Activated T-helper 1 cell treated with anti-CD3 and anti-CD28 coated beads, Interleukin-12 subunit alpha, Interleukin-12 subunit beta, Interleukin-2, Interleukin-4 antibody, amounts not matched to agents 30 ng/mL and 10 ng/mL and 1 ng/mL, durations not matched to agents 14 hours and 24 hours and 36 hours (primary cell): ENCODE data around the gene WNK2. TPM values are rescaled to one million over a fixed set of nuclear protein-coding genes. Genes with fewer than 3 reads are reported as not detected.

Source experiments
- DNase-seq: peaks from one replicate; pipeline ENCODE4 v3.0.0; 2021; ENCODE audit warnings: low spot score
- H3K27ac Mint-ChIP-seq: one replicate; pipeline ENCODE4 v1.8.0; 2021; ENCODE audit warnings: mild to moderate bottlenecking, mixed read lengths
- H3K27me3 Mint-ChIP-seq: one replicate; pipeline ENCODE4 v1.8.0; 2022; ENCODE audit warnings: mild to moderate bottlenecking, moderate library complexity, mixed read lengths; ENCODE audit not compliant: insufficient read depth
- H3K36me3 Mint-ChIP-seq: one replicate; pipeline ENCODE4 v1.8.0; 2021; ENCODE audit warnings: low read depth, mixed read lengths
- H3K4me1 Mint-ChIP-seq: one replicate; pipeline ENCODE4 v1.8.0; 2021; ENCODE audit warnings: low read depth, mixed read lengths
- H3K4me3 Mint-ChIP-seq: one replicate; pipeline ENCODE4 v1.8.0; 2021; ENCODE audit warnings: mild to moderate bottlenecking, moderate library complexity, mixed read lengths
- H3K9me3 Mint-ChIP-seq: one replicate; pipeline ENCODE4 v1.8.0; 2021; ENCODE audit warnings: mixed read lengths
- intact Hi-C: fragments of 100-400 bp; cut with micrococcal nuclease; formaldehyde crosslinking; loops from one replicate; pipeline ENCODE4 v1.15.1; 2024
- total RNA-seq: library from RNA; stranded (reverse); gene quantifications from 2 replicates; pipeline ENCODE4 v1.2.3, GENCODE V29; 2022

The WNK2 gene
- total RNA-seq, 1 donor from 2014 or later, result 3.0 TPM

DNA sequence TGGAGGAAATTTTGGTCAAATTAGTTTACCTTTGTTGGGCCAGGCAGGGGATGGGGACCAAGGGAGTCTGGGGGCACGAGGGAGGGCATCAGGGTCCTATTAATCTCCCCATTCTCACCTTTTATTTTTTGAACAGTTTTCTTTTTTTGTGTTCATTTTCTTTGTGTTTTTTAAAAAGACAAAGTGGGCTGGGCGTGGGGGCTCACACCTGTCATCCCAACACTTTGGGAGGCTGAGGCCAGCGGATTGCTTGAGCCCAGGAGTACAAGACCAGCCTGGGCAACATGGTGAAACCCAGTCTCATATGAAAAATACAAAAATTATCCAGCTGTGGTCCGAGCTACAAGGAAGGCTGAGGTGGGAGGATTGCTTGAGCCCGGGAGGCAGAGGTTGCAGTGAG is 103.7 kb downstream of the WNK2 start:
- no peaks in the 10 kb centered on the region for H3K9me3 Mint-ChIP-seq
- peaks cover 10% of the 10 kb centered on the region for H3K27me3 Mint-ChIP-seq
- DNase-seq, result no peak
- H3K4me3 Mint-ChIP-seq, result no peak overlapping the region
- no peak overlapping the region for H3K27ac Mint-ChIP-seq
- no peaks in the 10 kb centered on the region for H3K4me1 Mint-ChIP-seq
- no peaks in the 10 kb centered on the region for H3K36me3 Mint-ChIP-seq
- intact Hi-C loops, result no loop called here

- DNase-seq, result no peak
- no peak overlapping the region for H3K27ac Mint-ChIP-seq
- H3K9me3 Mint-ChIP-seq, result no peaks in the 10 kb centered on the region
- no peak overlapping the region for H3K4me3 Mint-ChIP-seq
- no peaks in the 10 kb centered on the region for H3K4me1 Mint-ChIP-seq
- intact Hi-C loops, result no loop called here
- no peaks in the 10 kb centered on the region for H3K36me3 Mint-ChIP-seq
- peaks cover 6% of the 10 kb centered on the region for H3K27me3 Mint-ChIP-seq
Measured at GRCh38 chr9:93288341-93288740, 104.4 kb downstream of the WNK2 start.

DNA sequence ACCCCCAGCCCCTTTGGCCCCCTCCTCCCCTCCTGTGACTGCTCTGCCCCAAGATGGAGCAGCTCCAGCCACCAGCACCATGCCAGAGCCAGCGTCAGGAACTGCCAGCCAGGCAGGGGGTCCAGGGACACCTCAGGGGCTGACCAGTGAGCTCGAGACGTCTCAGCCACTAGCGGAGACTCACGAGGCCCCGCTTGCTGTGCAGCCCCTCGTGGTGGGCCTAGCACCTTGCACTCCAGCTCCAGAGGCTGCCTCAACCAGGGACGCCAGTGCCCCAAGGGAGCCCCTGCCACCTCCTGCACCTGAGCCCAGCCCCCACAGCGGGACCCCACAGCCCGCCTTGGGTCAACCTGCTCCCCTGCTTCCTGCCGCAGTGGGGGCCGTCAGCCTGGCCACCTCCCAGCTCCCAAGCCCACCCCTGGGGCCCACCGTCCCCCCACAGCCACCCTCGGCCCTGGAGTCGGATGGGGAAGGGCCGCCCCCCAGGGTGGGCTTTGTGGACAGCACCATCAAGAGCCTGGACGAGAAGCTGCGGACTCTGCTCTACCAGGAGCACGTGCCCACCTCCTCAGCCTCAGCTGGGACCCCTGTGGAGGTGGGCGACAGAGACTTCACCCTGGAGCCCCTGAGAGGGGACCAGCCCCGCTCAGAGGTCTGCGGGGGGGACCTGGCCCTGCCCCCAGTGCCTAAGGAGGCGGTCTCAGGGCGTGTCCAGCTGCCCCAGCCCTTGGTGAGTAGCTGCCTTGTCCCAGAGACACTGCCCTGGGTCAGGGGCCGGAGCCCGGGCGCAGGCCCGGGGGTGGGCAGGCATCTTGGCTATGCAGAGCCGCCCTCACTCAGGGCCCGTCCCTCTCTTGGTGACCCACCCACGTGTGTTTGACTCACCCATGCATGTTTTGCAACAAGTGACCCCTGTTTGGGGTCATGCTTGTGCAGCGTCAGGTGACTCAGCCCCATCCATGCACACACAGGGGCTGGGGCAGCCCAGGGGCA is 105.2 kb downstream of the WNK2 start:
- Mint-ChIP-seq H3K4me1 (no peaks in the 10 kb centered on the region), H3K27ac (no peak overlapping the region), H3K27me3 (no peaks in the 10 kb centered on the region), H3K4me3 (no peak overlapping the region), H3K9me3 (no peaks in the 10 kb centered on the region), H3K36me3 (no peaks in the 10 kb centered on the region)
- DNase-seq, result no peak
- intact Hi-C loops, result no loop called here

GRCh38 chr9:93290495-93291434 is 106.8 kb downstream of the WNK2 start:
- H3K9me3 Mint-ChIP-seq, result no peaks in the 10 kb centered on the region
- intact Hi-C loops, result no loop called here
- H3K27ac Mint-ChIP-seq, result no peak overlapping the region
- DNase-seq, result no peak
- no peaks in the 10 kb centered on the region for H3K36me3 Mint-ChIP-seq
- no peaks in the 10 kb centered on the region for H3K27me3 Mint-ChIP-seq
- H3K4me1 Mint-ChIP-seq, result no peaks in the 10 kb centered on the region
- H3K4me3 Mint-ChIP-seq, result no peak overlapping the region

DNA sequence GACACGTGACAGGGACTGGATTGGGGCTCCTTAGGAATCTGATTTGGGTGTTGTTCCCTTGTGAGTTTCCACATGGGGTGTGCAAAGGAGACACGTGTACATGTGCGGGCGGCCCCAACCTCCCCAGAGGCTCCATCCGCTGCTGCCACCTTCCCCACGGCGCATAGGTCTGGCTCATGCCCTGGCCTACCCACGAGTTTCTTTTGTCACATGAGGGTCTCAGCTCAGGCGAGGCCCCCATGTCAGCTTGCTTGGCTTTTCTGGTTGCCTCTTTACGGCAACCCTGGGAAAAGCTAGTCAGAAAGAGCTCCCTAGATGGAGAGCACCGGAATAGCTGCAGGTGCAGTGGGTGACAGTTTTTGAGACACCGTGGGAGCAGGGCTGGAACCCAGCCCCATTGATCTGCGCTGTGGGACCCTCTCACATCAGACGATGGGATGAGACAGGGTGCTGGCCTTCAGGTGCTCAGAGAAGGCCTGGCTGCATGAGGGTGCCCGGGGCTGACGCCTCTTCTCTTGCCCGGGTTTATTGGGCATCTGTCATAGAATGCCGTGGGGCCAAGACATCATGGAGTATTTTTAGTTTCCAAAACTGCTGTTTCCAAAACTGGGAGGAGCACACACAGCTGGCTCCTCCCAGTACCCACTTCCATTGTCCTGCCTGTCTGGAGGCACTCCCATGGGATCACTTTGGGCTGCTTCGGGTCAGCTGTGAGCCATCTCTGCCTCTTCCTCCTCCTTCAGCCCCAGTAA is 107.8 kb downstream of the WNK2 start:
- Mint-ChIP-seq H3K27ac (no peak overlapping the region), H3K4me1 (no peaks in the 10 kb centered on the region), H3K27me3 (no peaks in the 10 kb centered on the region), H3K36me3 (no peaks in the 10 kb centered on the region), H3K9me3 (no peaks in the 10 kb centered on the region), H3K4me3 (no peak overlapping the region)
- intact Hi-C loops, result no loop called here
- no peak for DNase-seq

DNA sequence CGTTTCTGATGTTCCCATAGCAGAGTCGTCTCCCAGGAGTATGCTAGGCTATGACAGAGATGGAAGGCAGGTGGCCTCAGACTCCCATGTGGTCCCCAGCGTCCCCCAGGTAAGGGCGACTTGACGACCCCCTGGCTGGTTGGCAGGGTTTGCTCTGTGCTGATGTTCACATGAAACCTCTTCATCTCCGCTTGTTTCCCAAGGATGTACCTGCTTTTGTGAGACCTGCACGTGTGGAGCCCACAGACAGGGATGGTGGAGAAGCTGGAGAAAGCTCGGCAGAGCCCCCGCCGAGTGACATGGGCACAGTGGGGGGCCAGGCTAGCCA is 108.3 kb downstream of the WNK2 start:
- Mint-ChIP-seq H3K4me1 (no peaks in the 10 kb centered on the region), H3K4me3 (no peak overlapping the region), H3K27me3 (no peaks in the 10 kb centered on the region), H3K9me3 (no peaks in the 10 kb centered on the region), H3K36me3 (no peaks in the 10 kb centered on the region), H3K27ac (no peak overlapping the region)
- no peak for DNase-seq
- intact Hi-C loops, result no loop called here

DNA sequence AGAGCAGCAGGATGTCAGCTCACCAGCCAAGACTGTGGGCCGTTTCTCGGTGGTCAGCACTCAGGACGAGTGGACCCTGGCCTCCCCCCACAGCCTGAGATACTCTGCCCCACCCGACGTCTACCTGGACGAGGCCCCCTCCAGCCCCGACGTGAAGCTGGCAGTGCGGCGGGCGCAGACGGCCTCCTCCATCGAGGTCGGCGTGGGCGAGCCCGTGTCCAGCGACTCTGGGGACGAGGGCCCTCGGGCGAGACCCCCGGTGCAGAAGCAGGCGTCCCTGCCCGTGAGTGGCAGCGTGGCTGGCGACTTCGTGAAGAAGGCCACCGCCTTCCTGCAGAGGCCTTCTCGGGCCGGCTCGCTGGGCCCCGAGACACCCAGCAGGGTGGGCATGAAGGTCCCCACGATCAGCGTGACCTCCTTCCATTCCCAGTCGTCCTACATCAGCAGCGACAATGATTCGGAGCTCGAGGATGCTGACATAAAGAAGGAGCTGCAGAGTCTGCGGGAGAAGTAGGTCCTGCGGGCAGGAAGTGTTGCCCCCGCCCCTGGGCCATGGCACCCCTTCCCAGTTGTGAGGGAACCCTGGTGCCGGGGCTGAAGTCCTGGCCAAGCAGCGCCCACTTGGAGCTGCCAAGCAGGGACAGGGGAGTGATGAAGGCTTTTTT is 108.9 kb downstream of the WNK2 start:
- no peak overlapping the region for H3K4me3 Mint-ChIP-seq
- no peaks in the 10 kb centered on the region for H3K4me1 Mint-ChIP-seq
- intact Hi-C loops, result no loop called here
- H3K27me3 Mint-ChIP-seq, result no peaks in the 10 kb centered on the region
- no peak for DNase-seq
- H3K9me3 Mint-ChIP-seq, result no peaks in the 10 kb centered on the region
- no peaks in the 10 kb centered on the region for H3K36me3 Mint-ChIP-seq
- no peak overlapping the region for H3K27ac Mint-ChIP-seq

DNA sequence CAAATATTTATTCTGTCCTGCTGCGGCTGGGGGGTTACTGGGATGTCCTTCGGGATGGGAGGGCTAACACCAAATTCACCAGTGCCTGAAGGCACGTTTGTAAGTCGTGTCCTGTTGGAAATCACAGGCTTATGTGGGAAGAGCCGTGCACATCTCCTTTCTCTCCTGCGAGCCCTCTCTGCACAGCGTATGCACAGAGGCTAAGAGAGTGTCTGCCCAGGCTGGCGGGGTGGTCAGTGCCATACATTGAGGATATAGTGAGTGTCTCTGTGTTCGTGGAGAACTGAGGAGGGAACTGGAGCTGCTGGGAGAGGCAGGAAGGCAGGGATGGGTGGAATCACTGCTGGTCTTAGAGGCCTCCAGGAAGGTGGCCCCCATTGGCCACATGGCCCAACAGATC is 110.1 kb downstream of the WNK2 start:
- DNase-seq, result no peak
- Mint-ChIP-seq H3K36me3 (no peaks in the 10 kb centered on the region), H3K27ac (no peak overlapping the region), H3K9me3 (no peaks in the 10 kb centered on the region), H3K27me3 (no peaks in the 10 kb centered on the region), H3K4me1 (no peaks in the 10 kb centered on the region), H3K4me3 (no peak overlapping the region)
- intact Hi-C loops, result no loop called here

- DNase-seq, result no peak
- no peaks in the 10 kb centered on the region for H3K4me1 Mint-ChIP-seq
- intact Hi-C loops, result no loop called here
- H3K27ac Mint-ChIP-seq, result no peak overlapping the region
- no peaks in the 10 kb centered on the region for H3K9me3 Mint-ChIP-seq
- no peaks in the 10 kb centered on the region for H3K27me3 Mint-ChIP-seq
- no peak overlapping the region for H3K4me3 Mint-ChIP-seq
- H3K36me3 Mint-ChIP-seq, result no peaks in the 10 kb centered on the region
Measured at GRCh38 chr9:93295031-93295430, 111.1 kb downstream of the WNK2 start.

GRCh38 chr9:93295456-93296076 is 111.6 kb downstream of the WNK2 start:
- Mint-ChIP-seq H3K9me3 (no peaks in the 10 kb centered on the region), H3K4me1 (no peaks in the 10 kb centered on the region), H3K27me3 (no peaks in the 10 kb centered on the region), H3K4me3 (no peak overlapping the region), H3K27ac (no peak overlapping the region), H3K36me3 (no peaks in the 10 kb centered on the region)
- intact Hi-C loops, result no loop called here
- DNase-seq, result no peak

- Mint-ChIP-seq H3K4me1 (peaks cover 2% of the 10 kb centered on the region), H3K36me3 (no peaks in the 10 kb centered on the region), H3K4me3 (no peak overlapping the region), H3K27me3 (no peaks in the 10 kb centered on the region), H3K9me3 (no peaks in the 10 kb centered on the region), H3K27ac (no peak overlapping the region)
- intact Hi-C loops, result no loop called here
- no peak for DNase-seq
Measured at GRCh38 chr9:93296889-93297480, 113.0 kb downstream of the WNK2 start.
